GM19452 (cell line): ENCODE data around the gene PPP3R2.
"Not testable (repeated sequence)": the region's sequence is repeated elsewhere in the genome, so short reads cannot be mapped to it uniquely, and the experiment has no call there.

Experiments
- ATAC-seq: cut with Tn5 transposase; IDR thresholded peaks from one replicate; pipeline ENCODE4 v1.9.1; 2021; ENCODE audit not compliant: unreplicated experiment

PPP3R2 gene

GRCh38 chr9:101590074-101590473 is 4.7 kb downstream of the PPP3R2 start:
- not testable (repeated sequence) for ATAC-seq

GRCh38 chr9:101587332-101588043 is 7.3 kb downstream of the PPP3R2 start:
- no peak for ATAC-seq

GRCh38 chr9:101586651-101587050 is 8.1 kb downstream of the PPP3R2 start:
- ATAC-seq = peak; percentile 90

GRCh38 chr9:101585740-101586139 is 9.0 kb downstream of the PPP3R2 start:
- no peak for ATAC-seq

- ATAC-seq = no peak
These were observed 12.2 kb downstream of the PPP3R2 start for GRCh38 chr9:101582553-101582952.

GRCh38 chr9:101579711-101580545 is 14.8 kb downstream of the PPP3R2 start:
- ATAC-seq = no peak

- ATAC-seq = peak; percentile 59
These were observed 16.4 kb downstream of the PPP3R2 start for GRCh38 chr9:101578378-101578777.

GRCh38 chr9:101574731-101575333 is 19.9 kb downstream of the PPP3R2 start:
- no peak for ATAC-seq

- no peak for ATAC-seq
These were observed 22.5 kb downstream of the PPP3R2 start for GRCh38 chr9:101572316-101572715.

- ATAC-seq = no peak
These were observed 23.7 kb downstream of the PPP3R2 start for GRCh38 chr9:101571114-101571513.

- no peak for ATAC-seq
These were observed 24.8 kb downstream of the PPP3R2 start for GRCh38 chr9:101569741-101570501.

GRCh38 chr9:101567725-101568350 is 26.9 kb downstream of the PPP3R2 start:
- ATAC-seq = no peak

- no peak for ATAC-seq
These were observed 27.7 kb downstream of the PPP3R2 start for GRCh38 chr9:101566904-101567724.

- ATAC-seq = no peak
These were observed 30.5 kb downstream of the PPP3R2 start for GRCh38 chr9:101564252-101564651.

- no peak for ATAC-seq
These were observed 31.8 kb downstream of the PPP3R2 start for GRCh38 chr9:101562966-101563365.

GRCh38 chr9:101561740-101562139 is 33.0 kb downstream of the PPP3R2 start:
- no peak for ATAC-seq

GRCh38 chr9:101549472-101550098 is 45.2 kb downstream of the PPP3R2 start:
- ATAC-seq = not testable (repeated sequence)

GRCh38 chr9:101543098-101543735 is 51.6 kb downstream of the PPP3R2 start:
- ATAC-seq = no peak
